ENCODE data around the gene RBM3.

RBM3 gene

DNA sequence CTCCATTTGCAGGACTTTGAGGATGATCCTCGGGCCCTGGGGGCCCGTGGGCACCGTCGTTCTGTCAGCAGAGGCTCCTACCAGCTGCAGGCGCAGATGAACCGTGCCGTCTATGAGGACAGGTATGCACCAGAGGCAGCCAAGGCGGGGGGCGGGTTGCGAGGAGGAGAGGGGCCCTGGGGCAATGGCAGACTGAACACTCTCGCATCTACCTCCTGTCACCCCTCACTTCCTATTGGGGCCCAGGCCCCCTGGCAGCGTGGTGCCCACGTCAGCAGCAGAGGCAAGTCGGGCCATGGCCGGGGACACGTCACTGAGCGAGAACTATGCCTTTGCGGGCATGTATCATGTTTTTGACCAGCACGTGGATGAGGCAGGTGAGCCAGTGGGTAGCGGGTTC, 25.1 kb downstream of the RBM3 start:
- no peak overlapping the region for H4K91ac ChIP-seq (ENCODE audit: low read length)
- H2BK120ac ChIP-seq (ENCODE audit: low read depth, low read length), result no peak overlapping the region
- peaks cover 47 to 51% of the 10 kb centered on the region in 2 experiments for H3K36me3 ChIP-seq (ENCODE audit: control insufficient read depth in 1 of 2, insufficient read depth in 2 of 2, low read depth in 1 of 2, low read length in 2 of 2)
- peaks cover 11% of the 10 kb centered on the region for H3K79me1 ChIP-seq (replicated peaks; ENCODE audit: low read length, poor library complexity, severe bottlenecking)
- H4K8ac ChIP-seq (ENCODE audit: low read length), result no peak overlapping the region
- no peak overlapping the region for H2BK5ac ChIP-seq (ENCODE audit: low read depth, low read length, poor library complexity, severe bottlenecking)
- DNase-seq, result no peak
- no peak overlapping the region for H2AFZ ChIP-seq (ENCODE audit: low read depth, low read length)
- no peak overlapping the region for H3K4me3 ChIP-seq (ENCODE audit: insufficient read depth in 1 of 2, low read depth in 1 of 2, low read length in 2 of 2)
- H2BK15ac ChIP-seq (ENCODE audit: low read depth, poor library complexity, severe bottlenecking), result no peak overlapping the region
- no peak overlapping the region for H3K14ac ChIP-seq (ENCODE audit: low read length in 2 of 2)
- H3K4me1 ChIP-seq (ENCODE audit: control insufficient read depth, insufficient read depth, low read depth, low read length), result peaks cover 4% of the 10 kb centered on the region
- no peaks in the 10 kb centered on the region for H3K9me3 ChIP-seq (ENCODE audit: control insufficient read depth, low read length)
- no peak overlapping the region for H2AK5ac ChIP-seq (ENCODE audit: low read length, severe bottlenecking)
- 98% methylated on average over 17 of the region's 20 CpGs for WGBS
- no peaks in the 10 kb centered on the region for H3K27me3 ChIP-seq (ENCODE audit: control insufficient read depth in 1 of 2, insufficient read depth in 1 of 2, low read length in 2 of 2)
- no peak overlapping the region for H3K18ac ChIP-seq (ENCODE audit: low read depth in 1 of 2, low read length in 2 of 2)
- no peak overlapping the region for H3K4ac ChIP-seq (ENCODE audit: low read depth in 1 of 2, low read length in 2 of 2)
- no peak overlapping the region for H3K4me2 ChIP-seq (ENCODE audit: low read length, poor library complexity, severe bottlenecking)
- H3K27ac ChIP-seq (ENCODE audit: low read length, poor library complexity, severe bottlenecking), result no peak overlapping the region
- no peak overlapping the region for H2BK12ac ChIP-seq (ENCODE audit: low read length in 2 of 2)
- no peak overlapping the region for H3K9ac ChIP-seq (ENCODE audit: low read length)
- no peak overlapping the region for H3K23ac ChIP-seq (ENCODE audit: low read length in 2 of 2)

DNA sequence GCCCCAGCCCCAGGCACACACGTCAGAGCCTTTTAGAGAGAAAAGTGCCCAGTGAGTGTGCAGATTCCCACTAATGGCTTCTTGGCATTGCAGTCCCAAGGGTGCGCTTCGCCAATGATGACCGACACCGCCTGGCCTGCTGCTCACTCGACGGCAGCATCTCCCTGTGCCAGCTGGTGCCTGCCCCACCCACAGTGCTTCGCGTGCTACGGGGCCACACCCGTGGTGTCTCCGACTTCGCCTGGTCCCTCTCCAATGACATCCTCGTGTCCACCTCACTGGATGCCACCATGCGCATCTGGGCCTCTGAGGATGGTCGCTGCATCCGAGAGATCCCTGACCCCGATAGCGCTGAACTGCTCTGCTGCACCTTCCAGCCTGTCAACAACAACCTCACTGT, 25.9 kb downstream of the RBM3 start:
- H3K18ac ChIP-seq (ENCODE audit: low read depth in 1 of 2, low read length in 2 of 2), result no peak overlapping the region
- H2AK5ac ChIP-seq (ENCODE audit: low read length, severe bottlenecking), result no peak overlapping the region
- H3K14ac ChIP-seq (ENCODE audit: low read length in 2 of 2), result no peak overlapping the region
- H3K23ac ChIP-seq (ENCODE audit: low read length in 2 of 2), result no peak overlapping the region
- H3K9ac ChIP-seq (ENCODE audit: low read length), result no peak overlapping the region
- WGBS, result 97% methylated on average over 13 of the region's 19 CpGs
- no peak overlapping the region for H4K91ac ChIP-seq (ENCODE audit: low read length)
- no peak overlapping the region for H2BK5ac ChIP-seq (ENCODE audit: low read depth, low read length, poor library complexity, severe bottlenecking)
- H3K79me1 ChIP-seq (replicated peaks; ENCODE audit: low read length, poor library complexity, severe bottlenecking), result peaks cover 11% of the 10 kb centered on the region
- H3K27ac ChIP-seq (ENCODE audit: low read length, poor library complexity, severe bottlenecking), result no peak overlapping the region
- H3K4me3 ChIP-seq (ENCODE audit: insufficient read depth in 1 of 2, low read depth in 1 of 2, low read length in 2 of 2), result no peak overlapping the region
- no peaks in the 10 kb centered on the region for H3K27me3 ChIP-seq (ENCODE audit: control insufficient read depth in 1 of 2, insufficient read depth in 1 of 2, low read length in 2 of 2)
- no peaks in the 10 kb centered on the region for H3K9me3 ChIP-seq (ENCODE audit: control insufficient read depth, low read length)
- no peak overlapping the region for H3K4me2 ChIP-seq (ENCODE audit: low read length, poor library complexity, severe bottlenecking)
- no peak overlapping the region for H4K8ac ChIP-seq (ENCODE audit: low read length)
- H2BK120ac ChIP-seq (ENCODE audit: low read depth, low read length), result no peak overlapping the region
- peaks cover 4% of the 10 kb centered on the region for H3K4me1 ChIP-seq (ENCODE audit: control insufficient read depth, insufficient read depth, low read depth, low read length)
- no peak overlapping the region for H2AFZ ChIP-seq (ENCODE audit: low read depth, low read length)
- no peak overlapping the region for H2BK15ac ChIP-seq (ENCODE audit: low read depth, poor library complexity, severe bottlenecking)
- no peak overlapping the region for H2BK12ac ChIP-seq (ENCODE audit: low read length in 2 of 2)
- peaks cover 56 to 60% of the 10 kb centered on the region in 2 experiments for H3K36me3 ChIP-seq (ENCODE audit: control insufficient read depth in 1 of 2, insufficient read depth in 2 of 2, low read depth in 1 of 2, low read length in 2 of 2)
- no peak for DNase-seq
- no peak overlapping the region for H3K4ac ChIP-seq (ENCODE audit: low read depth in 1 of 2, low read length in 2 of 2)

DNA sequence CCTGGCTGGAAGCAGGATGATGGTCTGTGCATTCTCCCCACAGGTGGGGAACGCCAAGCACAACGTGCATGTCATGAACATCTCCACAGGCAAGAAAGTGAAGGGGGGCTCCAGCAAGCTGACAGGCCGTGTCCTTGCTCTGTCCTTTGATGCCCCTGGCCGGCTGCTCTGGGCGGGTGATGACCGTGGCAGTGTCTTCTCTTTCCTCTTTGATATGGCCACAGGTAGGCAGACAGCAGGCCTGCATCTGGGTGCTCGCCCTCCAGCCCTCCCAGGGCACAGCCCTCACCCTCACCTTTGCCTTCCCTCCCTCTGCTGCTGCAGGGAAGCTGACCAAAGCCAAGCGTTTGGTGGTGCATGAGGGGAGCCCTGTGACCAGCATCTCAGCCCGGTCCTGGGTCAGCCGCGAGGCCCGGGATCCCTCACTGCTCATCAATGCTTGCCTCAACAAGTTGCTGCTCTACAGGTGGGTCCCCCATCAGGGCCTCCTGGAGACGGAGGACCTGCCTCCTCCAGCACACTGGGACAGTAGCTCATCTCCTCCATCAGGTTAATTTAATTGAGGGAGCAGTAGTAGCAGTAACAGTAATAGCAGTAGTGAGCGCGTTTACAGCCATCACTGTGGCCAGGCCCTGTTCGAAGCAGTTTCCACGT, 27.6 kb downstream of the RBM3 start:
- Histone ChIP-seq H2AFZ (ENCODE audit: low read depth, low read length) (no peak overlapping the region), H2BK15ac (ENCODE audit: low read depth, poor library complexity, severe bottlenecking) (no peak overlapping the region), H2BK12ac (ENCODE audit: low read length in 2 of 2) (no peak overlapping the region), H3K4me1 (ENCODE audit: control insufficient read depth, insufficient read depth, low read depth, low read length) (peaks cover 4% of the 10 kb centered on the region), H3K79me1 (replicated peaks; ENCODE audit: low read length, poor library complexity, severe bottlenecking) (peaks cover 11% of the 10 kb centered on the region), H4K8ac (ENCODE audit: low read length) (no peak overlapping the region), H3K9me3 (ENCODE audit: control insufficient read depth, low read length) (no peaks in the 10 kb centered on the region), H2AK5ac (ENCODE audit: low read length, severe bottlenecking) (no peak overlapping the region), H2BK5ac (ENCODE audit: low read depth, low read length, poor library complexity, severe bottlenecking) (no peak overlapping the region), H3K9ac (ENCODE audit: low read length) (no peak overlapping the region), H3K18ac (ENCODE audit: low read depth in 1 of 2, low read length in 2 of 2) (no peak overlapping the region), H3K4me2 (ENCODE audit: low read length, poor library complexity, severe bottlenecking) (no peak overlapping the region), H3K14ac (ENCODE audit: low read length in 2 of 2) (no peak overlapping the region), H2BK120ac (ENCODE audit: low read depth, low read length) (no peak overlapping the region), H3K36me3 (ENCODE audit: control insufficient read depth in 1 of 2, insufficient read depth in 2 of 2, low read depth in 1 of 2, low read length in 2 of 2) (peaks cover 60 to 67% of the 10 kb centered on the region in 2 experiments), H3K27me3 (ENCODE audit: control insufficient read depth in 1 of 2, insufficient read depth in 1 of 2, low read length in 2 of 2) (no peaks in the 10 kb centered on the region), H3K27ac (ENCODE audit: low read length, poor library complexity, severe bottlenecking) (no peak overlapping the region), H3K23ac (ENCODE audit: low read length in 2 of 2) (no peak overlapping the region), H4K91ac (ENCODE audit: low read length) (no peak overlapping the region), H3K4me3 (ENCODE audit: insufficient read depth in 1 of 2, low read depth in 1 of 2, low read length in 2 of 2) (no peak overlapping the region), H3K4ac (ENCODE audit: low read depth in 1 of 2, low read length in 2 of 2) (no peak overlapping the region)
- no peak for DNase-seq
- 97% methylated on average over 6 of the region's 17 CpGs for WGBS

DNA sequence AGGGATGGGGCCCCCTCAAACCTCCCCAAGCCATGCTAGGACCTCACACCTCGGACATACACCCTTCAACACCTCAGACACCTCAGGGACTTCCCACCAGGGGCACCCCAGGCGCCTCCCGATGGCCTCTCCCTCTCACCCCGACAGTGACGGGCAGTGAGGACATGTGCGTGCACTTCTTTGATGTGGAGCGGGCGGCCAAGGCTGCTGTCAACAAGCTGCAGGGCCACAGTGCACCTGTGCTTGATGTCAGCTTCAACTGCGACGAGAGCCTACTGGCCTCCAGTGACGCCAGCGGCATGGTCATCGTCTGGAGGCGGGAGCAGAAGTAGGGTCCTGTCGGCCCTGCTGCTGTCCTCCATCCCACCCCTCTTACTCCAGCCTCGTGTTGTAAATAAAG, 30.4 kb downstream of the RBM3 start:
- Histone ChIP-seq H2AFZ (ENCODE audit: low read depth, low read length) (no peak overlapping the region), H2BK12ac (ENCODE audit: low read length in 2 of 2) (no peak overlapping the region), H3K79me1 (replicated peaks; ENCODE audit: low read length, poor library complexity, severe bottlenecking) (peaks cover 5% of the 10 kb centered on the region), H4K91ac (ENCODE audit: low read length) (no peak overlapping the region), H2AK5ac (ENCODE audit: low read length, severe bottlenecking) (no peak overlapping the region), H3K18ac (ENCODE audit: low read depth in 1 of 2, low read length in 2 of 2) (no peak overlapping the region), H3K27ac (ENCODE audit: low read length, poor library complexity, severe bottlenecking) (no peak overlapping the region), H3K14ac (ENCODE audit: low read length in 2 of 2) (no peak overlapping the region), H3K9me3 (ENCODE audit: control insufficient read depth, low read length) (no peaks in the 10 kb centered on the region), H3K4me1 (ENCODE audit: control insufficient read depth, insufficient read depth, low read depth, low read length) (no peaks in the 10 kb centered on the region), H3K9ac (ENCODE audit: low read length) (no peak overlapping the region), H3K4me2 (ENCODE audit: low read length, poor library complexity, severe bottlenecking) (no peak overlapping the region), H3K4ac (ENCODE audit: low read depth in 1 of 2, low read length in 2 of 2) (no peak overlapping the region), H2BK5ac (ENCODE audit: low read depth, low read length, poor library complexity, severe bottlenecking) (no peak overlapping the region), H3K27me3 (ENCODE audit: control insufficient read depth in 1 of 2, insufficient read depth in 1 of 2, low read length in 2 of 2) (no peaks in the 10 kb centered on the region), H4K8ac (ENCODE audit: low read length) (no peak overlapping the region), H3K36me3 (ENCODE audit: control insufficient read depth in 1 of 2, insufficient read depth in 2 of 2, low read depth in 1 of 2, low read length in 2 of 2) (peaks cover 50 to 53% of the 10 kb centered on the region in 2 experiments), H3K23ac (ENCODE audit: low read length in 2 of 2) (no peak overlapping the region), H3K4me3 (ENCODE audit: insufficient read depth in 1 of 2, low read depth in 1 of 2, low read length in 2 of 2) (no peak overlapping the region), H2BK120ac (ENCODE audit: low read depth, low read length) (no peak overlapping the region), H2BK15ac (ENCODE audit: low read depth, poor library complexity, severe bottlenecking) (no peak overlapping the region)
- no peak for DNase-seq
- 96% methylated on average over 16 of the region's 16 CpGs for WGBS
